HTERT RPE-1 (cell line): ENCODE measurements around the gene NRARP.

Experiments
- in situ Hi-C: fragments of 300-500 bp; cut with MboI; formaldehyde crosslinking; loops from 4 replicates; pipeline ENCODE4 v1.14.3; 2020; ENCODE audit warnings: low sequenced_read_pairs

The NRARP gene

DNA sequence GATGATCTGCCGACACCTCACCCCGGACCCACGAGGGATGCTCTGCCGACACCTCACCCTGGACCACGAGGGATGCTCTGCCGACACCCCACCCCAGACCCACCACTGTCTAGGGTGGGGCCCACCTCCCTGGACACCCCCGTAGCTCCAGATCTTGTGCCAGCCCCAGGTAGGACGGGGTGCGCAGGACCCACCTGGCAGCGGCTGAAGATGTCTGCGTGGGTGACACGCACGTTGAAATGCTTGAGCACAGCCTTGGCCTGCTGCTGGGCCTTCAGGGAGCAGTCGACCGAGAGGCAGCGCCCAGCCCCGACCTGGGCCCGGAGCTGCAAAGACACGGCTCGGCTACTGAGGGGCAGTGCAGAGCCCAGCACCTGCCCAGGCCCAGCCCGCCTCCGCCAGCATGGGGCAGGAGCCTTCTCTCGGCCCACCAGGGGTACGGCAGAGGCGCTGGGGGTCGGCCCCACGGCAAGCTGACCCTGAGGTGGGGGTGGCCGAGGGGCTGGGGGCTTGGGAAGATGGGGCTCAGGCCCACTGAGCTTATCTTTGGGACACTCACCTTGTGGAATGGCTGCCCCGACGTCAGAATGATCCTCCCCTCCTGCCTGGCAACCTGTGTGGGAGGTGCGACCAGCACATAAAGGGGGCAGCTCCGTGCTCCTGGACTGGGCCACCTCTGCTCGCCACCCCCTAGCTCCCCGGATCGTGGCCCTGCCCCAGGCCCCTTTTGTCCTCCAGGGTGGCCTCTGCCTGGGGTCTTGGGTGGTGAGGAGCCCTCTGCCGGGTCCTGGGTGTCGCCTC is 21.7 kb upstream of the NRARP start:
- in situ Hi-C loops = no loop called here

DNA sequence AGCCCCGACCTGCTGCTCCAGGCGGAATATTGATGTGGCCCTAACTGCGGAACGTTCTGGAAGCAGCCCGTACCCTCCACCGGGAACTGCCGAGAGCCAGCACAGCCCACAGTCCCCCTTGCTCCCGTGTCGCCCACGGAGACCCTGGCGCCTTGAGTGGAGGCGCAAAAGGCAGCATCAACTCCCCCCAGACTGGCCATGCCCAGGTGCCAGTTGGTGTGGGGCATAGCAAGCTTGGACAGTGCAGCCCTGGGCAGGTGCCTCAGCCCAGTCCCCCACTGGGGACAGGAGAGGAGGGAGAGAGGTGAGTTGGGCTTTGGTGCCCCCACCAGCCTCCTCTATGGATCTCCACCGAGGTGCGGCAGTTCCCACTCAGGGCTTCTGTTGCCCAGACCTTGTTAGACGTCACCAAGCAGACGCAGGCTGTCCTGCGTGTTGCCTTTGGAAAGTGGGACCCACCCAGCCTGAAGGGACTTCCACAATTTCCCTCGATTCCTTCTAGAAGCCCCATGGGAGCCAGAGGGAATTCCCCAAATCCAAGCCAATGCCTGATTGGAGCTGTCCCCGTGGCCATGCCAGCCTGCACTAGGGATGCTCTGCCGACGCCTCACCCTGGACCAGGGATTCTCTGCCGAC is 19.8 kb upstream of the NRARP start:
- in situ Hi-C loops = no loop called here

- in situ Hi-C loops = no loop called here
These were observed 18.7 kb upstream of the NRARP start for GRCh38 chr9:137320555-137321384.

DNA sequence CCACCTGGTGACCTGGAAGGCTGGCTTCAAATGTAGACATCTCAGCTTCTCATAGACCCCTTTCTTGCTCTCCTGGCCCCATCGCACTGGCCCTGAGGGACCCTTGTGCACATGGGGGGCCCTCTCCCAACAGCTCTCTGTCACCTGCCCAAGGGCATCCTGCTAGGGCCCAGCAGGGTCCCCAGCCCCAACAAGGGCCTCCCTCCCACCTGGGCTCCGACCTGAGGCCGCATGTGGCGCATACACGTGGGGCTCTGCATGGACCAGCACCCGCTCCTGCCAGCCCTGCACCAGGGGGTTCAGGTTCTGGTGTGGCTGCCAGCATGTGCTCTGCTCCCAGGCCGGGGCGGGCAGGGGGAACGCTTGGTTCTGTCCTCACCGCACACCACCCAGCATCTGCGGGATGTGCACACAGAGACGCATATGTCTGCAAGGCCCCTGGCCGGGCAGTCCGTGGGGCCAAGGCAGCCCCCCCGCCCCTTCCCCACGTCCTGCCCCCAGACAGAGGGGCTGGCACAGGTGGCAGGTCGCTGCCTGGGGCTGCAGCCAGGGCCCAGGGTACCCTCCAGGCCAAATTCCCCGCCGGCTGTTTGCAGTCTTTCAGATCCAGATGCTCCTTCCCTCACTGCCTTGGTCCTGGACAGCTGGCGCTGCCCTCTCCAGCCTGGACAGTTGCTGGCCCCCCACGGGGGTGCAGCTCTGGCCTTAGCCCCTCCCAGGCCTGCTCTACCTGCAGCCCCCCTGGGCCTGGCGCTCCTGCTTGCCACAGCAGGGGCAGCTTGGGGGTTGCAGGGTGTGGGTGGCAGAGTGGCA is 17.9 kb upstream of the NRARP start:
- in situ Hi-C loops = no loop called here

DNA sequence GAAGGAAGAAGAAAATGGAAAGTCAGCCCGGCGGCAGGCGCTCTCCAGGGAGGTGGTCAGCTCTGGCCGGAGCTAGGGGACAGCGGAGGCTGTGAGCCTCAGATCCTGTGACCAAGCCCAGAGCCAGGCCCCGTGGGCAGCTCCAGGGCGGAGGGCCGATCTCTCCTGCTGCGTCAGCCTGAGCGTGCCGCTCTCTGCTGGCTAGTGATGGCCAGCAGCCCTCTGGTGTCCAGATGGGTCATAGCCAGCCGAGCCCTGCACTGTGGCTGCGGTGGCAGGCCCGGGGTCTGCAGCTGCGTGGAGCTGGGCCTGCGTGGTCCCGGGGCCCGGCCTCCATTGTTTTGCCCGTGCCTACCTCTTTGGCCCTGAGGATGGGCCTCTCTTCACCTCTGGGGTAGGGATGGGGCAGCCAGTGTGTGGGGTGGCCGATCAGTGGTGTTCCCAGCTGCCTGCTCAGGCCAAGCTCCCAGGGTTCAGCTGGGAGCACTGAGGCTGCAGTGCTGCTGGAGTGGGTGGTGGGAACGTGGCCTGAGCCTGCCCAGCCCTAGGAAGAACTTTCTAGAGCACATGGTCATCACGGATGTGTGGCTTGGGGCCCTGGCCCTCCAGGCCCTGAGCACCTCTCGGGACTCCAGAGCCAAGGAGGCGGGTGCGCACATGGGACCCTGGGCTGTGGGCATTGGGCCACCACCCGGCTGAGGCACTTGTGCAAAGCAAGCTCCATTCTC is 17.1 kb upstream of the NRARP start:
- in situ Hi-C loops = no loop called here

DNA sequence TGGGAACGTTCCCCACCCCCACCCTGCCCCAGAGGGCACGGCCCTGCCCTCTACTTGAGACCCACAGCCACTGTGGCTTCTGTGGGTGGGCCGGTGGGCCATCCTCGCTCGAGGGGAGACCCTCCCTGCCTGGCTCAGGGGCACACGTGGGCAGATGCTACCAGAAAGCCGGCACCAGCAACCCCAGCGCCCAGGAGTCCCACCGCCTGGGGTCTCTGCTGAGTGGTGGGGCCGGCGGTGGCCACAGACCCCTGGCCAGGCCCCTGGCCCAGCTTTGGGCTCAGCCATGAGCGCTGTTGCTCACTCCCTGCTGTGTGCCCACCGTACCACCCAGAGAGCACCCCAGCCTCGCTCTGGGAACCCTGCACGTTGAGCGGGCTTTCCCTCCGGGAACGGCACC is 16.5 kb upstream of the NRARP start:
- in situ Hi-C loops = no loop called here

DNA sequence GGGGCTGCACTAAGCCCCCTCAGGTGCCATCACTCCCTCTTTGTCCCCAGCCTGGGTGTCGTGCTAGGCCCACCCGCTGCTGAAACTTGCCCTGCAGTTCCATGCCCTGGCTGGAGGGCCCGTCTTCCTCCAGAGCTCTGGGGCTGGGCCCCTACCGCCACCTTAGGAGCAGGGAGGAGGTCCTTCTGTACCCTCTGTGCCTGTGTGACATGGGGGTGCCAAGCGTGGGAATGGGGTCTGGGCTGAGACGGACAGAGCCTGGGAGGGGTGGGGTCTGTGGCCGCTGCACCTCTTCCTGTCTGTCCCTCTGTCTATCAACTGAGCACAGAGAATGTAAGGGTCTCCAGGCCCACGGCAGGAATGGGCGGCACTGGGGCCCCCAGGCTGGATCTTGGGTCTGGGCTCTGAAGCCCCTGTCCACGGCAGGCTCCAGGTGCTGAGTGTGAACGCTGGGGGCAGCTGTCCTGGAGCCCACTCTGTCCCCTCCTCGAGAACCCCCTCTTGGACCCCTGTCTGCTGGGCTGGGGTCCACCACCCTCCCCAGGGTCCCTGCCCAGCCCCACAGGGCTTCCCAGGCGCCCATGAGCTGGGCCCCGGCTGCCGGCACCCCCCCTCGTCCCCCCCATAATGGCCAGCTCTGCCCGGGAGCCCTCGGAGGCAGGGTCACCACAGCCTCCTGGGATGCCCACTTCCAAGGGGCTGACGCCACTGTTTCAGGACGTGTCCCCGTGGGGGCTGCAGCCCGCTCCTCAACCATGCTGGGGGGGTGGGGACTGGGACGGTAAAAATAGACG is 15.8 kb upstream of the NRARP start:
- in situ Hi-C loops = no loop called here

GRCh38 chr9:137317021-137317717 is 15.1 kb upstream of the NRARP start:
- in situ Hi-C loops = no loop called here

- in situ Hi-C loops = no loop called here
These were observed 14.2 kb upstream of the NRARP start for GRCh38 chr9:137316012-137316981.

DNA sequence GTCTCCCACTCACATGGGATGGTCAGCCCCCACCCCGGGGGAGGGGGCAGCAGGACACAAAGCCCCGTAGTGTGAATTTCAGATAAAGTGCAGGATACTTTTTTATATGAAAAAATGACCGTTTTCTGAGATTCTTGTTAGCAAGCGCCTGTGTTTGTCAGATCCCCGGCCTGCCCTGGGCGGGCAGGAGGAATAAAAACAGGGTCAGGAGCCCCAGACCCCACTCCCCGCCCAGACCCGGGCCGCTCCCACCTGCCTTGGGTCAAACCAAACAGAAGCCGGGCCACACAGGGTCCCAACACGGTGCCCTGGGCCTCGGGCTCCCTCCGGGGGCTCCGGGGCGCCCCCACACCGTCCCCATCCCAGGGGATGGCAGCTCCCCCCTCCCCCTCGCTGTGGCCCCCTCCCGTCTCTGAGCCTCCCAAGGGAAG is 13.5 kb upstream of the NRARP start:
- in situ Hi-C loops = no loop called here

DNA sequence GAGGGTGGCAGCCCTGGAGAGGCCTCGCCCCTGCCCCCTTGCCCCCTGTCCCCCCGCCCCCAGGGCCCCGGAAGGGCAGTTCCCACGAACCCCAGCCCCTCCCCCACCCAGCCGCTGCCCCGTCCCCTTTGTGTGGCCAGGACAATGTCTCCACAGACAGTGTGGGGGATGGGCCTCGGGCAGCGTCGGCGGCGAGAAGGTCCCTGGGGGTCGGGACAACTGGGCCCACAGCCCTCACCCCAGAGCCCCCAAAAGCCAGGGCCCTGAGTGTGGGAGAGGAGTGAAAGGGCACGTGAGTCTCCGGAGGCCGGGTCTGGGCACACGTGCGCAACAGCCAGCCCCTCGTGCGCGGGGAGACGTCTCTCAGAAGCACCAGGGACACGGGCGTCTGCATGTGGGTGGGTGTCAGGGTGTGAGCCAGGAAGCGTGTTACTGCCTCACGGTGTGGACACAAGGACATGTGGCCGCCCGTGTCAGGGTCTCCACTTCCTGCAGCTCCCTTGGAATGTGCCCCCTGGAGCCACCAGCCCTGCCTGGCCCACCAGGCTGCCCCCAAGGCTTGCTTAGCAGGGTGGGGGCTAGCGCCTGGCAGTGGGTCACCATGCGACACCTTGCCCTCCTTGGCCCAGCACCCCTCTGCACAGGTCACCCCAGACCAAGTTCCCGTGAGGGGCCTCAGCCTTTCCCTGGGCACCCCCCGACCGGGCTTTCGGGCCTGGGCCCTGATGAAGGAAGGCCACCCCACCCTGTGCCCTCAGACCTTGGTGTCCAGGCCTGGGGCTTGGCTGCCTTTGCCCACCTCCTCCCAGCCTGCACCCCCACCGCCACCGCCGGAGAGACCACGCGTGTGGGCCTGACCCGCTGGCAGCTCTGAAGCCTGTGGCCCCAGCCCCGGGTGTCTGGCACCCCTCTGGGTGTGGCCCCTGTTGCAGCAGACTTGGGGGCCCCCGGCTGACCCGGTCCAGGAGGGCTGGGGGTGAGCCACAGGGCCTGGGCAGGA is 12.8 kb upstream of the NRARP start:
- in situ Hi-C loops = no loop called here

- in situ Hi-C loops = no loop called here
These were observed 12.0 kb upstream of the NRARP start for GRCh38 chr9:137313956-137314560.

DNA sequence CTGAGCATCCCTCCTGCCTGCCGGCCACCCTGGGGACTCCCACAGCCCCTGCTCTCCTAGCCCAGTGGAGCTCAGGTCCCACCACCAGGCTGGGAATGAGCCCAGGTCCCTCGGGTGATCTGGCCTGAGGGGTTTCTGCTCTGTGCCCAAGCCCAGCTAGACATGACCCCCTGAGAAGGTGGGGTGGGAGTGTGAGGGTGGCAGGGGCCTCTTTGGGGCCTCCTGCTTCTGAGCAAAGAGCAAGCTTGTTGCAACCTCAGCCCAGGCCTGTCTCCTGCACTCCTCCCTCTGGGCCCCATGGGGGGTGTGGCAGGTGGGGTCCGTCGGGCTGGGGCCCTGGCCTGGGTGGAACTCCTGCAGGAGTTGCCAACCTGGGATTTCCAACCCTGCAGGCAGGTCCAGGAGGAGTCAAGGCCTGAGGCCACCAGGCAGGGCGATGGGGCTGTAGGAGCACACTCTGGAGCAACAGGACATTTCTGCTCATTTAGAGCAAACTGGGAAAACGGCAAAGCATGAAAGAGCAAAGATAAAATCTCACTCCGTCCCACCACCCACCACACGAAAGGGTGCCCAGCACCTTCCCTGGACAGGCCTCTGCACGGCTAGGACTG is 11.4 kb upstream of the NRARP start:
- in situ Hi-C loops = no loop called here

- in situ Hi-C loops = no loop called here
These were observed 10.8 kb upstream of the NRARP start for GRCh38 chr9:137312852-137313325.
